T-helper 2 cell (primary cell): ENCODE measurements around the gene VPS13D.

Experiments used
- DNase-seq, 5 experiments: peaks; one replicate each; pipeline versions ENCODE4 v3.0.0 to v3.0.0-alpha.2; 2012 to 2022

Gene VPS13D

GRCh38 chr1:12406211-12407021 is 176.6 kb downstream of the VPS13D start:
- no peak for DNase-seq

- DNase-seq, result peak in 1 of 5 experiments; percentile 68
These were observed 177.5 kb downstream of the VPS13D start for GRCh38 chr1:12407050-12407961.

GRCh38 chr1:12407962-12408454 is 178.2 kb downstream of the VPS13D start:
- DNase-seq, result no peak

- DNase-seq, result no peak
These were observed 178.8 kb downstream of the VPS13D start for GRCh38 chr1:12408662-12409061.

- DNase-seq, result no peak
These were observed 179.9 kb downstream of the VPS13D start for GRCh38 chr1:12409681-12410080.

GRCh38 chr1:12410351-12410750 is 180.5 kb downstream of the VPS13D start:
- DNase-seq, result no peak

GRCh38 chr1:12411098-12411497 is 181.3 kb downstream of the VPS13D start:
- no peak for DNase-seq

- DNase-seq, result no peak
These were observed 181.9 kb downstream of the VPS13D start for GRCh38 chr1:12411747-12412146.

- DNase-seq, result no peak
These were observed 182.6 kb downstream of the VPS13D start for GRCh38 chr1:12412439-12412838.

GRCh38 chr1:12413664-12414410 is 184.0 kb downstream of the VPS13D start:
- DNase-seq, result no peak

GRCh38 chr1:12414444-12415018 is 184.7 kb downstream of the VPS13D start:
- no peak for DNase-seq

- no peak for DNase-seq
These were observed 185.2 kb downstream of the VPS13D start for GRCh38 chr1:12415038-12415466.

GRCh38 chr1:12416101-12416500 is 186.3 kb downstream of the VPS13D start:
- no peak for DNase-seq

GRCh38 chr1:12416744-12417143 is 186.9 kb downstream of the VPS13D start:
- DNase-seq, result no peak

- DNase-seq, result no peak
These were observed 187.6 kb downstream of the VPS13D start for GRCh38 chr1:12417389-12417788.

- DNase-seq, result no peak
These were observed 190.3 kb downstream of the VPS13D start for GRCh38 chr1:12420171-12420570.

GRCh38 chr1:12422488-12422887 is 192.7 kb downstream of the VPS13D start:
- DNase-seq, result no peak

- DNase-seq, result no peak
These were observed 194.3 kb downstream of the VPS13D start for GRCh38 chr1:12424087-12424529.

GRCh38 chr1:12424793-12425192 is 195.0 kb downstream of the VPS13D start:
- no peak for DNase-seq

- no peak for DNase-seq
These were observed 196.2 kb downstream of the VPS13D start for GRCh38 chr1:12426030-12426429.

GRCh38 chr1:12428334-12428733 is 198.5 kb downstream of the VPS13D start:
- DNase-seq, result no peak

GRCh38 chr1:12430525-12430924 is 200.7 kb downstream of the VPS13D start:
- no peak for DNase-seq
